MCF 10A (cell line): Measurements from ENCODE around the gene CLCN6. TPM values are rescaled to one million over a fixed set of nuclear protein-coding genes. Genes with fewer than 3 reads are reported as not detected.

ENCODE experiments used
- BruUV-seq: library from RNA; stranded (reverse); fragments of 400-500 nt; replicated peaks from 2 replicates; lab custom pipeline; 2021; lab: Mats Ljungman, UMichigan
- CTCF ChIA-PET: fragments of 300-600 bp; sonication (Branson Sonifier 250); formaldehyde crosslinking; extraction: SDS; loops from one replicate; lab custom pipeline; 2021; ENCODE audit warnings: antibody characterized with exemption, inconsistent platforms; lab: Yijun Ruan, JAX
- POLR2A ChIA-PET: fragments of 300-600, 350-650 bp; sonication (Branson Sonifier 250); formaldehyde crosslinking; extraction: SDS; loops from one replicate; lab custom pipeline; 2020; ENCODE audit warnings: antibody characterized with exemption, inconsistent platforms; lab: Yijun Ruan, JAX
- DNase-seq: peaks from one replicate; pipeline ENCODE4 v3.0.0-alpha.2; 2018; ENCODE audit not compliant: unreplicated experiment
- H3K27ac Mint-ChIP-seq: one replicate; pipeline ENCODE4 v1.8.0; 2022; ENCODE audit warnings: mild to moderate bottlenecking, low read depth, mixed read lengths; ENCODE audit not compliant: unreplicated experiment
- H3K27me3 Mint-ChIP-seq: one replicate; pipeline ENCODE4 v1.8.0; 2022; ENCODE audit warnings: mixed read lengths; ENCODE audit not compliant: insufficient read depth, unreplicated experiment
- H3K36me3 Mint-ChIP-seq: one replicate; pipeline ENCODE4 v1.8.0; 2022; ENCODE audit warnings: mild to moderate bottlenecking, moderate library complexity, mixed read lengths; ENCODE audit not compliant: insufficient read depth, unreplicated experiment
- H3K4me1 Mint-ChIP-seq: one replicate; pipeline ENCODE4 v1.8.0; 2022; ENCODE audit warnings: mixed read lengths; ENCODE audit not compliant: insufficient read depth, unreplicated experiment
- H3K4me3 Mint-ChIP-seq: one replicate; pipeline ENCODE4 v1.8.0; 2022; ENCODE audit warnings: mild to moderate bottlenecking, moderate library complexity, mixed read lengths; ENCODE audit not compliant: unreplicated experiment
- H3K9me3 Mint-ChIP-seq: one replicate; pipeline ENCODE4 v1.8.0; 2022; ENCODE audit warnings: mixed read lengths; ENCODE audit not compliant: unreplicated experiment
- CTCF ChIP-seq: fragments of 200-600 bp; IDR thresholded peaks from one replicate; pipeline ENCODE4 v1.8.0; 2022; ENCODE audit warnings: antibody characterized with exemption, mild to moderate bottlenecking; ENCODE audit not compliant: unreplicated experiment
- intact Hi-C: fragments of 100-400 bp; cut with micrococcal nuclease; formaldehyde crosslinking; loops from 2 replicates; pipeline ENCODE4 v1.14.1; 2022
- total RNA-seq: library from RNA; stranded (reverse); gene quantifications from 2 replicates; pipeline ENCODE4 v1.2.3, GENCODE V29; 2022

Gene CLCN6
- total RNA-seq, 1 experiment from 2014 or later: 12.3 TPM

DNA sequence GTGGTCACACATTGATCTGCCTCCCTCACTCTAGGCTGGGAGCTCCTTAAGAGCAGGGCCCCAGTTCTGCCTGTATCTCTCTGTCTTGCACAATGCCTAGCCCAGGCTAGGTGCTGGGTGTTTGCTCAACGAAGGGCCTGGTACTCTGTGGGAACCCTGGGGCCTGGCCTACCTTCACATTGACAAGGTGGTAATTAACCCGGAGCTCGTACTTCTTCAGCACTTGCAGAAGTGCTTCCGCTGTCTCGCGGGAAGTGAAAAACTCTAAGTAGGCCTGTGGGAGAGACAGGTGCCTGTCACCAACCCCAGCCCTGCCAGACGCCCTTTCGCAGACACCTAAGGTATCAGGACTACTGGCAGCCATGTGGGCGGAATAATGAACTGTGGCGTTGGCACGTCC lies 13.9 kb upstream of the CLCN6 start:
- ChIA-PET CTCF (no interaction called here), POLR2A (interaction anchor here (0.6 to 8.7 kb wide), 5 partner anchors 11 to 188 kb away, joined by 3 to 87 read pairs (median 3); partner anchors contain the start of genes AGTRAP, CLCN6 and MTHFR)
- peaks cover 24% of the 10 kb centered on the region for H3K36me3 Mint-ChIP-seq
- no peak for TF ChIP-seq CTCF
- peak overlapping the region; percentile 96 for H3K27ac Mint-ChIP-seq
- intact Hi-C loops: no loop called here
- peaks cover 20% of the 10 kb centered on the region for H3K4me1 Mint-ChIP-seq
- no peak overlapping the region for H3K4me3 Mint-ChIP-seq
- H3K27me3 Mint-ChIP-seq: no peaks in the 10 kb centered on the region
- BruUV-seq: no TSS peak
- H3K9me3 Mint-ChIP-seq: no peaks in the 10 kb centered on the region
- peak; percentile 25 for DNase-seq

DNA sequence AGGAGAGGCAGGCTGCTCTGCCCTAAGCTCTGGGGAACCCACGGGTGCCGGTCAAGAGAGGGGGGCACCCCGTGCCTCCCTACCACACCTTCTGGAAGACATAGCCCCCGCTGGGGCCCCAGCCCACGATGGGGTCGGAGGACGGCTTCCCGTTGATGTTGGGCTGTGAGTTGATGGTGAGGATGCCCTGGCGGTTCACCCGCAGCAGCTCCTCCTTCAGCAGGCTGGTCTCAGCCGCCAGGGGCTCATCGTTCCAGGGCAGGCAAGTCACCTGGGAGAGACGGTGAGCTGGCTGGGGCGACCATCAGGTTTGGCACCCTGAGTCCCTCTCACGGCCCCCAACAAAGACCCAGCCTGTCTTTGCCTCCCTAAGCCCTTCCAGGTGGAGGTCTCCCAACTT lies 12.2 kb upstream of the CLCN6 start:
- peaks cover 30% of the 10 kb centered on the region for H3K36me3 Mint-ChIP-seq
- intact Hi-C loops: no loop called here
- ChIA-PET POLR2A (interaction anchor here (1.3 to 2.6 kb wide), 2 partner anchors 13 to 57 kb away, joined by 5 to 9 read pairs; partner anchors contain the start of gene CLCN6), CTCF (no interaction called here)
- H3K4me3 Mint-ChIP-seq: no peak overlapping the region
- H3K27ac Mint-ChIP-seq: no peak overlapping the region
- no TSS peak for BruUV-seq
- H3K4me1 Mint-ChIP-seq: peaks cover 20% of the 10 kb centered on the region
- no peaks in the 10 kb centered on the region for H3K9me3 Mint-ChIP-seq
- no peaks in the 10 kb centered on the region for H3K27me3 Mint-ChIP-seq
- no peak for DNase-seq
- no peak for TF ChIP-seq CTCF

GRCh38 chr1:11794446-11795237 lies 11.3 kb upstream of the CLCN6 start:
- Mint-ChIP-seq H3K27ac (no peak overlapping the region), H3K27me3 (no peaks in the 10 kb centered on the region), H3K36me3 (peaks cover 36% of the 10 kb centered on the region), H3K4me1 (peaks cover 20% of the 10 kb centered on the region), H3K4me3 (no peak overlapping the region), H3K9me3 (no peaks in the 10 kb centered on the region)
- intact Hi-C loops: no loop called here
- CTCF ChIA-PET: no interaction called here
- DNase-seq: no peak
- POLR2A ChIA-PET: interaction anchor here (1.3 to 2.6 kb wide), 2 partner anchors 12 to 58 kb away, joined by 5 to 9 read pairs; partner anchors contain the start of gene CLCN6
- TF ChIP-seq CTCF: no peak
- BruUV-seq: no TSS peak

GRCh38 chr1:11795238-11795890 lies 10.6 kb upstream of the CLCN6 start:
- Mint-ChIP-seq H3K4me1 (peaks cover 17% of the 10 kb centered on the region), H3K27me3 (no peaks in the 10 kb centered on the region), H3K9me3 (no peaks in the 10 kb centered on the region), H3K4me3 (no peak overlapping the region), H3K27ac (no peak overlapping the region), H3K36me3 (peaks cover 42% of the 10 kb centered on the region)
- ChIA-PET CTCF (no interaction called here), POLR2A (interaction anchor here (1.1 to 2.6 kb wide), 2 partner anchors 8 to 11 kb away, joined by 3 to 9 read pairs; partner anchors contain the start of gene CLCN6)
- no TSS peak for BruUV-seq
- TF ChIP-seq CTCF: no peak
- DNase-seq: no peak
- intact Hi-C loops: no loop called here
